HepG2 (cell line): Measurements from ENCODE around the gene CELF4. TPM values are rescaled to one million over a fixed set of nuclear protein-coding genes. Genes with fewer than 3 reads are reported as not detected.

Experiments
- ATAC-seq: fragments of 200-7000 bp; cut with Tn5 transposase; 3 replicates; pipeline ENCODE4 v1.9.1; 2020; ENCODE audit warnings: mild to moderate bottlenecking, moderate library complexity
- BruUV-seq: library from RNA; stranded (reverse); fragments of 400-500 nt; replicated peaks from 2 replicates; lab custom pipeline; 2021; lab: Mats Ljungman, UMichigan
- CTCF ChIA-PET: fragments of 300-600 bp; formaldehyde crosslinking; extraction: SDS; loops from one replicate; lab custom pipeline; 2021; ENCODE audit warnings: low total read pairs, inconsistent platforms, low intra/inter-chr PET ratio; lab: Yijun Ruan, JAX
- POLR2A ChIA-PET: fragments of 350-600 bp; sonication (Branson Sonifier 250); formaldehyde crosslinking; loops from one replicate; lab custom pipeline; 2020; ENCODE audit warnings: antibody characterized with exemption, inconsistent platforms; lab: Yijun Ruan, JAX
- DNase-seq: peaks from one replicate; pipeline ENCODE4 v3.0.0-alpha.2; 2015; ENCODE audit warnings: low spot score
- FAIRE-seq: peaks from 3 replicates; lab custom pipeline; 2011; peaks lifted over from hg19 to GRCh38; lab: Jason Lieb, UNC
- H2AFZ ChIP-seq: one replicate; pipeline ENCODE4 v1.6.1; 2011; ENCODE audit warnings: low read length, inconsistent platforms
- H3K27ac ChIP-seq: fragments of 300-600 bp; 3 replicates; pipeline ENCODE4 v1.8.0; 2011; ENCODE audit warnings: mixed run types, mild to moderate bottlenecking, mixed read lengths, low read length, inconsistent platforms; ENCODE audit not compliant: insufficient read depth; ENCODE audit errors: extremely low read length
- H3K27me3 ChIP-seq, 2 experiments: fragments of 200-600 bp in 1 of 2; 2 replicates in 1 of 2; 3 replicates in 1 of 2; pipeline versions ENCODE4 v1.6.0 to v1.8.0; 2011; ENCODE audit warnings: low read length in 2 of 2, mild to moderate bottlenecking in 2 of 2, moderate library complexity in 2 of 2, inconsistent platforms in 1 of 2; ENCODE audit not compliant: insufficient read depth in 2 of 2, control insufficient read depth in 1 of 2
- H3K36me3 ChIP-seq, 2 experiments: fragments of 200-600 bp in 1 of 2; replicated peaks in 1 of 2; 2 replicates in 1 of 2; 3 replicates in 1 of 2; pipeline versions ENCODE4 v1.5.1 to v1.8.0; 2011; ENCODE audit warnings: low read length in 2 of 2, inconsistent platforms in 1 of 2; ENCODE audit not compliant: insufficient read depth in 2 of 2, control insufficient read depth in 1 of 2
- H3K4me1 ChIP-seq: 2 replicates; pipeline ENCODE4 v1.5.1; 2012; ENCODE audit warnings: low read length, inconsistent platforms; ENCODE audit not compliant: insufficient read depth
- H3K4me2 ChIP-seq: 2 replicates; pipeline ENCODE4 v1.6.0; 2011; ENCODE audit warnings: low read depth, low read length, inconsistent platforms
- H3K4me3 ChIP-seq, 3 experiments: fragments of 200-600 bp in 1 of 3; sonication (generic), shearing (Covaris generic) in 1 of 3; replicated peaks in 1 of 3; 2 replicates each; pipeline ENCODE4 v1.5.1; 2011 to 2016; ENCODE audit warnings: low read length in 3 of 3, inconsistent platforms in 2 of 3, low read depth in 2 of 3, mild to moderate bottlenecking in 2 of 3, control low read depth in 1 of 3, mixed read lengths in 1 of 3; ENCODE audit not compliant: insufficient read depth in 1 of 3
- H3K79me2 ChIP-seq: one replicate; pipeline ENCODE4 v1.6.1; 2011; ENCODE audit warnings: low read length, inconsistent platforms; ENCODE audit not compliant: insufficient read depth
- H3K9ac ChIP-seq: 2 replicates; pipeline ENCODE4 v1.6.0; 2011; ENCODE audit warnings: mild to moderate bottlenecking, low read depth, low read length, inconsistent platforms; ENCODE audit not compliant: insufficient read depth
- H3K9me3 ChIP-seq: 2 replicates; pipeline ENCODE4 v1.5.1; 2012; ENCODE audit warnings: mild to moderate bottlenecking, low read length
- H4K20me1 ChIP-seq: 2 replicates; pipeline ENCODE4 v1.6.0; 2011; ENCODE audit warnings: inconsistent platforms, mild to moderate bottlenecking, low read length, moderate library complexity; ENCODE audit not compliant: insufficient read depth
- ARID4A ChIP-seq: sonication (generic); formaldehyde crosslinking; IDR thresholded peaks from 2 replicates; pipeline ENCODE4 v1.5.0; 2020; ENCODE audit warnings: mild to moderate bottlenecking, missing genetic modification reagents, borderline replicate concordance
- ASH2L ChIP-seq: fragments of 300-600, 200-600 bp; sonication (generic); IDR thresholded peaks from 2 replicates; pipeline ENCODE4 v1.7.0; 2017; ENCODE audit warnings: low read depth, mild to moderate bottlenecking, moderate library complexity, mixed read lengths, low read length; ENCODE audit not compliant: insufficient read length
- ATF1 ChIP-seq: IDR thresholded peaks from 2 replicates; pipeline ENCODE4 v1.6.1; 2016; ENCODE audit warnings: mild to moderate bottlenecking, control low read depth
- KDM6A ChIP-seq: IDR thresholded peaks from 2 replicates; pipeline ENCODE4 v1.6.1; 2016; ENCODE audit warnings: low read depth
- MXI1 ChIP-seq: IDR thresholded peaks from 3 replicates; pipeline ENCODE4 v1.6.1; 2012; ENCODE audit warnings: low read depth, low read length, inconsistent platforms, borderline replicate concordance
- NONO ChIP-seq, 2 experiments: fragments of 450-650 bp in 1 of 2; sonication (generic) in 1 of 2; formaldehyde crosslinking in 1 of 2; IDR thresholded peaks in 1 of 2; conservative IDR thresholded peaks in 1 of 2; 2 replicates each; pipeline versions ENCODE4 v1.6.1 to v1.8.0; 2017 to 2022; ENCODE audit warnings: mild to moderate bottlenecking in 1 of 2, missing genetic modification reagents in 1 of 2, moderate library complexity in 1 of 2
- RAD21 ChIP-seq: fragments of 450-650 bp; formaldehyde crosslinking; IDR thresholded peaks from 2 replicates; pipeline ENCODE4 v1.5.0; 2020; ENCODE audit warnings: mild to moderate bottlenecking
- SAP130 ChIP-seq: IDR thresholded peaks from 2 replicates; pipeline ENCODE4 v1.6.1; 2016; ENCODE audit warnings: low read depth
- SRSF4 ChIP-seq: fragments of 200-400 bp; formaldehyde crosslinking; IDR thresholded peaks from one replicate; pipeline ENCODE4 v1.6.1; 2018; ENCODE audit warnings: mild to moderate bottlenecking, low read depth, low read length, moderate library complexity; ENCODE audit not compliant: poor library complexity, severe bottlenecking
- ZBTB40 ChIP-seq, 2 experiments: fragments of 450-650 bp in 1 of 2; sonication (generic) in 1 of 2; formaldehyde crosslinking in 1 of 2; IDR thresholded peaks; 2 replicates each; pipeline versions ENCODE4 v1.6.1 to v1.8.0; 2016 to 2022; ENCODE audit warnings: antibody characterized with exemption in 1 of 2, mild to moderate bottlenecking in 1 of 2, missing genetic modification reagents in 1 of 2
- ZNF234 ChIP-seq: sonication (generic); formaldehyde crosslinking; conservative IDR thresholded peaks from 2 replicates; pipeline ENCODE4 v1.5.1; 2020; ENCODE audit warnings: mild to moderate bottlenecking, missing genetic modification reagents
- ZNF674 ChIP-seq: sonication (generic); formaldehyde crosslinking; IDR thresholded peaks from 2 replicates; pipeline ENCODE4 v1.5.0; 2020; ENCODE audit warnings: low read depth, mild to moderate bottlenecking, missing genetic modification reagents
- WGBS: methylation state at CpG from one replicate; pipeline ENCODE4 v1.1.6; 2017; ENCODE audit warnings: low lambda C conversion rate; 5-methylcytosine and 5-hydroxymethylcytosine counted together
- in situ Hi-C: cut with HindIII; loops from 2 replicates; pipeline ENCODE4 v1.10.0; 2017; ENCODE audit warnings: low pct_unique_long_range_greater_than_20kb; ENCODE audit not compliant: extremely low pct_ligation_motif_present
- intact Hi-C: fragments of 100-400 bp; cut with micrococcal nuclease; formaldehyde crosslinking; loops from one replicate; pipeline ENCODE4 v1.10.0; 2022; ENCODE audit not compliant: unreplicated experiment
- polyA plus RNA-seq, 8 experiments: library from polyadenylated mRNA; depleted of rRNA in 3 of 8; stranded (reverse) in 7 of 8; unstranded in 1 of 8; fragments of >200 nt; fragmentation: Illumina TruSeq in 4 of 8; extraction: Trizol in 4 of 8; gene quantifications; 2 replicates each; pipeline versions ENCODE4 v1.2.1 to v1.2.3, GENCODE V29; 2011 to 2016; ENCODE audit warnings: low read depth in 4 of 8, missing spikeins in 1 of 8, mixed read lengths in 1 of 8; ENCODE audit not compliant: insufficient read depth in 1 of 8
- total RNA-seq, 5 experiments: library from RNA; depleted of rRNA; stranded (reverse); fragments of >200 nt; fragmentation: Illumina TruSeq; extraction: Trizol; gene quantifications; 2 replicates each; pipeline ENCODE4 v1.2.3, GENCODE V29; 2016; ENCODE audit warnings: low read depth in 1 of 5

CELF4 gene
- total and polyA plus RNA-seq, 2 of the 13 experiments (the other 11 are each of a cell fraction or from before 2014, with no cell fraction given), result not detected

GRCh38 chr18:37403788-37404187 lies 161.8 kb downstream of the CELF4 start:
- no peak for DNase-seq
- H3K27me3 ChIP-seq, result peaks cover 2 to 19% of the 10 kb centered on the region in 2 experiments; a peak in 2 of 5 replicates
- CTCF ChIA-PET, result no interaction called here
- H3K4me2 ChIP-seq, result no peak overlapping the region
- ATAC-seq, result no peak
- no CpG with 5 or more reads among the region's 3 CpGs for WGBS
- FAIRE-seq, result no peak
- no peak overlapping the region for H3K27ac ChIP-seq
- H3K79me2 ChIP-seq, result no peaks in the 10 kb centered on the region
- no peaks in the 10 kb centered on the region for H4K20me1 ChIP-seq
- intact Hi-C loops, result no loop called here
- POLR2A ChIA-PET, result no interaction called here
- H3K4me3 ChIP-seq, result no peak overlapping the region
- no peaks in the 10 kb centered on the region for H3K9me3 ChIP-seq
- BruUV-seq, result no TSS peak
- in situ Hi-C loops, result no loop called here
- no peaks in the 10 kb centered on the region for H3K36me3 ChIP-seq
- no peaks in the 10 kb centered on the region for H3K4me1 ChIP-seq
- no peak overlapping the region for H2AFZ ChIP-seq
- no peak overlapping the region for H3K9ac ChIP-seq
- TF ChIP-seq NONO (IDR thresholded peaks at IDR 0.05) (no peak), NONO (CRISPR knock-in tag; conservative IDR thresholded peaks at IDR 0.05) (no peak), ZNF674 (CRISPR knock-in tag) (no peak), ZBTB40 (IDR thresholded peaks at IDR 0.05) (no peak), ZBTB40 (CRISPR knock-in tag; IDR thresholded peaks at IDR 0.05) (no peak), RAD21 (CRISPR knock-in tag) (no peak), ATF1 (CRISPR knock-in tag) (no peak), ARID4A (CRISPR knock-in tag) (no peak), ZNF234 (CRISPR knock-in tag) (no peak), KDM6A (no peak), ASH2L (no peak), SRSF4 (no peak), SAP130 (CRISPR knock-in tag) (no peak), MXI1 (no peak)
